COR-L47 (cell line): ENCODE results near the gene WDR46.
"Not testable (repeated sequence)": the region's sequence is repeated elsewhere in the genome, so short reads cannot be mapped to it uniquely, and the experiment has no call there.

Experiments used
- DNase-seq: peaks from one replicate; lab custom pipeline; 2025; lab: John Stamatoyannopoulos, UW

WDR46 gene

GRCh38 chr6:33288141-33288920 is 708 bp downstream of the WDR46 start:
- no peak for DNase-seq

DNA sequence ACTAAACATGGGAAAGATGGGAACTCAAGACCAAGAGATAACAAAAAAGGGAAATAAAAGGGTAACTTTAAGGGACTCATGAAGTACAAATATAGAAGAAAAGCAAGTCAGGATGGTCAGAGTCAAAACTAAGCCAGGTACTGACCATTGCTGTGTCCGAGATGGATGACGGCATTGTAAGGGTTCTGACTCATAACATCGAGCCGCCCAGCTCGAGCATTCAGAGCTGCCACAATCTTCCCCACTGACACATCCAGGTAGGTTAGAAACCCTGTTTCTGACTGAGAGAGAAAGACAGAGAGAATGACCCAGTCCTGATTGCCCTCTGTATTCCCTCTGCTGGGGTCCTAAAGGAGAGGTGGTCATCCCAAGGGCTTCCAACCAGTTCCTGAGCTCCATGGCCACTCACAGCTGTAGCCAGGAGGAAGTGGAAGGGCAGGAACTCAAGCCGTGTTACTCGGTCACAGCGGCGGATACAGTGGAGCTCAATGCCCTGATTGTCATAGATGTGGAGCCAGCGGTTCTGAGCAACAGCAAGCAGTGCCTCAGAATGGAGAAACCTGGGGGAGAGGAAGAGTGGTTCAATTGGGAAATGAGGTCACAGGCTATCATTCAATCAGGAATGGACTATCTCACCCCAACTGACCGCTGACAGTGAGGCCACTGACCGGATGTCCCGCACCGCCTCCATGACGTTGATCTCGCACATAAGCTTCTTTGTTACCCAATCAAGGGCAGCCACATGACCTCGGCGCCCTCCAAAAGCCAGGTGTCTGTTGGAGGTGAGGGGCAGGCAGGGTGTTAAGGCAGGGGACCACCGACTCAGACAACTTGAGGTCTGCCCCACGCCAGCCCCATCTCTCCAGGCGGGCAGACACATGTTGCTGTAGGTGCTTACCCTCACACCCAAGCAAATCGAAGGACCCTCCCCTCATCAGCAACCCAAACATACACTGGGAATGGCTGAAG is 1.8 kb downstream of the WDR46 start:
- no peak for DNase-seq

GRCh38 chr6:33285214-33285613 is 3.8 kb downstream of the WDR46 start:
- DNase-seq: not testable (repeated sequence)

GRCh38 chr6:33280539-33280938 is 8.5 kb downstream of the WDR46 start:
- no peak for DNase-seq

GRCh38 chr6:33279971-33280511 is 9.0 kb downstream of the WDR46 start:
- peak; percentile 51 for DNase-seq

GRCh38 chr6:33279257-33279695 is 9.8 kb downstream of the WDR46 start:
- DNase-seq: no peak

DNA sequence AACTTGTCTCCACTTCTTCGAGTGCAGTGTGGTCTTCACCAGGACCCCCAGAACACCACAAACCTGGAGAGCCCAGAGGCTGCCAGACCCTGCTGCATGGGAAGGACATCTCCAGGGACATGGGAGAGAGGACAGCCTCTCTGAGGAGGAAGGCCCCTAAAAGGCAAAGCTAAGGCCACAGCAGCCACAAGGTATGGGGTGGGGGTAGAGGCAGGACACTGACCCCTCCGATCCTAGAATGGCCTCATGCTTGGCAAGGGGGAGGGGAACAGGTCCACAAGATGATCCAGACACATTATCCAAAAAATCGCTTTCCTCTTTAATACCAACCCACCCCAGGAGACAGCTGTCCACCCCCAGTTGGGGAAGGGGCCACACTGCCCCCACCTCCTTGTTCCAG is 10.2 kb downstream of the WDR46 start:
- no peak for DNase-seq

DNA sequence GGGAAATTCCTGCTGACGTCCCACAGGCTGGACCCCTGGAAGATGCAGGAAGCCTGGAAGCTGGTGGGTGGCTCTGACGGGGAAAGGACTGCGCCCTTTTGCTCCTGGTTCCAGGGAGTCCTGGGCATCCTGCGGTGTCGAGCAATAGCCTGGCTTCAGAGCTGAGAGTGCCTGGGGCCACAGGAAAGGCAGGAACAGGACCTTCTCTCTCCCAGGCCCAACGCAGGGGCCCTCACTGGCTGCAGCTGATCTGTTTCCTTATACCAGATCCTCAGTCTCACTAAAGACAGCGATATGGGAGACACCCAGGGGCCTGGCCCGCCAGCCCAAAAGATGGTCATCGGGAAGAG is 10.7 kb downstream of the WDR46 start:
- no peak for DNase-seq

DNA sequence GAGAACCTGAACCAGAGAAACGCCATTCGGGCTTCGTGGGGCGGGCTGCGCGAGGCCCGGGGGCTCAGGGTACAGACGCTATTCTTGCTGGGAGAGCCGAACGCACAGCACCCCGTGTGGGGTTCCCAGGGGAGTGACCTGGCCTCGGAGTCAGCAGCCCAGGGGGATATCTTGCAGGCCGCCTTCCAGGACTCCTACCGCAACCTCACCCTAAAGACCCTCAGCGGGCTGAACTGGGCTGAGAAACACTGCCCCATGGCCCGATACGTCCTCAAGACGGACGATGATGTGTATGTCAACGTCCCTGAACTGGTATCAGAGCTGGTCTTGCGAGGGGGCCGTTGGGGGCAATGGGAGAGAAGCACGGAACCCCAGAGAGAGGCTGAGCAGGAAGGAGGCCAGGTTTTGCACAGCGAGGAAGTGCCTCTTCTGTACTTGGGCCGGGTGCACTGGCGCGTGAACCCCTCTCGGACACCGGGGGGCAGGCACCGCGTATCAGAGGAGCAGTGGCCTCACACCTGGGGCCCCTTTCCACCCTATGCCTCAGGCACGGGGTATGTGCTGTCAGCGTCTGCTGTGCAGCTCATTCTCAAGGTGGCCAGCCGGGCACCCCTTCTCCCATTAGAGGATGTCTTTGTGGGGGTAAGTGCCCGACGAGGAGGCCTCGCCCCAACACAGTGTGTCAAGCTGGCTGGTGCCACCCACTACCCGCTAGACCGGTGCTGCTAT is 11.2 kb downstream of the WDR46 start:
- DNase-seq: no peak

- DNase-seq: peak; percentile 47
Measured at GRCh38 chr6:33276864-33277662, 12.0 kb downstream of the WDR46 start, which contains the start of gene B3GALT4. B3GALT4 (plus strand) TSS chr6:33277123; CDS start chr6:33277420, 297 bp downstream.

GRCh38 chr6:33276581-33276863 is 12.5 kb downstream of the WDR46 start:
- no peak for DNase-seq

GRCh38 chr6:33275795-33276580 is 13.1 kb downstream of the WDR46 start:
- DNase-seq: not testable (repeated sequence)

- no peak for DNase-seq
Measured at GRCh38 chr6:33273924-33274902, 14.8 kb downstream of the WDR46 start.

DNA sequence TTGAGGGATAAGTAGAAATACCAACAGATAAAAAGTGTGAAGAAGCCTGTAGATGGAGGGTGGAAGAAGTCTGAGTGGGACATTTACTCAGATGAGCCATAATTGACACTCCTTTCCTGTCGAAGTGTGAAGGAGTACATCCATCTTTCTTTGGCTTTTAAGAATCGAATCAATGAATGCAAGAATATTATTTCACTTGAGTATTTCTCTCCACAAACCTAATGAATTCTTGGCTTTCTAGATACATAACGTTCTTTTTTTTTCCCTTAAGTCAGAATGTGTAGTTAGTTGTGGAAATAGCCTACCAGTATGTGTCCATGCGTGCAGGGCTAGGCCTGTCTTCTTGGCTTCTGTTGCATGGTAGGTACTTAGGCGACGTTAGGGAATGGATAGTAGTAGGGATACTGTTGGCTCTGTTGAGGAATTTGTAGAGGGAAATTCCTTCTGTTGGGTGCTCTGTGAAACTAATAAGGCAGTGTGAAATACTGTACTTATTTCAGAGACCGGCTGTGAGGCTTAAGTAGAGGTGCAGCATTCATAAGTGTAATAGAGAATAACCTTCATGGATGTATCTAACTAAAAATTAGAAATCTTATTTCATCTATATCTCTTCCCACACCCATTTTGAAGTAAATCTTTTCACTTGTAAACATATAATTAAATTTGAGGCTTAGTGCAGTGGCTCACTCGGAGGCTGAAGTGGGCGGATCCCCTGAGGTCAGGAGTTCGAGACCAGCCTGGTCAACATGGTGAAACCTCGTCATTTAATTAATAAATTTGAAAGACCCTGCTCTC is 15.7 kb downstream of the WDR46 start:
- DNase-seq: no peak

GRCh38 chr6:33272275-33273128 is 16.5 kb downstream of the WDR46 start:
- DNase-seq: no peak

GRCh38 chr6:33271468-33272274 is 17.4 kb downstream of the WDR46 start, which contains the start of the genes RPS18 and VPS52:
RPS18 (plus strand) TSS chr6:33272075; CDS start chr6:33272120, 45 bp downstream.
VPS52 (minus strand) TSS chr6:33271876; CDS start chr6:33271675, 201 bp downstream.
- DNase-seq: peak; percentile 99
